ENCODE data around the gene CLCF1.

Gene CLCF1

DNA sequence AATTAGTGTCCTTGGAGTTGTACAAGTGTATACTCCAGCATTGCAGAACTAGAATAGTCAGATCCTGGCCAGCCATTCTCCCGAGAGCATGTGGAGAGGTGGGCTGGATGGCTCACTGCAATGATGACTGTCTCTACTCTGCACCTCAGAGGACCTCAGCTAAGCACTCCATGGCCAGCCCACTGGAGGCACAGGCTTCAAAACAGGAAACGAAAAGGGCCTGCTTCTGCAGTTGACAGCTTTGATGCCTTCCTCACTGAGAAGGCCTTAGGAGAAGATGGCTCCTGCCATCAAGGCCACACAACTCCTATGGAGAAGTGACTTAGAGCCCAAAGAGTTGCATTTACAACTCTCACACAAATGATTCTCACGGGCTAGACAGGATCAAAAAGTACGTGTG, 29.1 kb downstream of the CLCF1 start:
- TF ChIP-seq, protein P1, sequence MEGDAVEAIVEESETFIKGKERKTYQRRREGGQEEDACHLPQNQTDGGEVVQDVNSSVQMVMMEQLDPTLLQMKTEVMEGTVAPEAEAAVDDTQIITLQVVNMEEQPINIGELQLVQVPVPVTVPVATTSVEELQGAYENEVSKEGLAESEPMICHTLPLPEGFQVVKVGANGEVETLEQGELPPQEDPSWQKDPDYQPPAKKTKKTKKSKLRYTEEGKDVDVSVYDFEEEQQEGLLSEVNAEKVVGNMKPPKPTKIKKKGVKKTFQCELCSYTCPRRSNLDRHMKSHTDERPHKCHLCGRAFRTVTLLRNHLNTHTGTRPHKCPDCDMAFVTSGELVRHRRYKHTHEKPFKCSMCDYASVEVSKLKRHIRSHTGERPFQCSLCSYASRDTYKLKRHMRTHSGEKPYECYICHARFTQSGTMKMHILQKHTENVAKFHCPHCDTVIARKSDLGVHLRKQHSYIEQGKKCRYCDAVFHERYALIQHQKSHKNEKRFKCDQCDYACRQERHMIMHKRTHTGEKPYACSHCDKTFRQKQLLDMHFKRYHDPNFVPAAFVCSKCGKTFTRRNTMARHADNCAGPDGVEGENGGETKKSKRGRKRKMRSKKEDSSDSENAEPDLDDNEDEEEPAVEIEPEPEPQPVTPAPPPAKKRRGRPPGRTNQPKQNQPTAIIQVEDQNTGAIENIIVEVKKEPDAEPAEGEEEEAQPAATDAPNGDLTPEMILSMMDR (conservative IDR thresholded peaks at IDR 0.05; ENCODE audit: control insufficient read depth, insufficient read depth, low read depth, low read length): no peak
- H3K4me3 ChIP-seq (ENCODE audit: control insufficient read depth, low read depth, low read length): no peak overlapping the region
- no peak for DNase-seq (ENCODE audit: low read depth)

DNA sequence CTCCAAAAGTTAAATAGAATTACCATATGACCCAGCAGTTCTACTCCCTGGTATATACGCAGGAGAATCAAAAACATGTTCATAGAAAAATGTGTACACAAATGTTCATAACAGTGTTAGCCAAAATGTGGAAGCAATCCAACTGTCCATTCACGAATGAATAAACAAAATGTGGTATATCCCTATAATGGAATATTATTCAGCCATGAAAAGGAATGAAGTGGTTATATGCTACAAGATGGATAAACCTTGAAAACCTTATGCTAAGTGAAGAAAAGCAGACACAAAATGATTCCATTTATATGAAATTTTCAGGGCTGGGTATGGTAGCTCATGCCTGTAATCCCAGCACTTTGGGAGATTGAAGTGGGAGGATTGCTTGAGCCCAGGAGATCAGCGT, 36.1 kb downstream of the CLCF1 start:
- no peak for DNase-seq (ENCODE audit: low read depth)
- TF ChIP-seq, protein P1 (conservative IDR thresholded peaks at IDR 0.05; ENCODE audit: control insufficient read depth, insufficient read depth, low read depth, low read length): no peak
- H3K4me3 ChIP-seq (ENCODE audit: control insufficient read depth, low read depth, low read length): no peak overlapping the region

GRCh38 chr11:67332081-67332691, 41.2 kb downstream of the CLCF1 start:
- no peak for DNase-seq (ENCODE audit: low read depth)
- TF ChIP-seq, protein P1 (conservative IDR thresholded peaks at IDR 0.05; ENCODE audit: control insufficient read depth, insufficient read depth, low read depth, low read length): no peak
- no peak overlapping the region for H3K4me3 ChIP-seq (ENCODE audit: control insufficient read depth, low read depth, low read length)

GRCh38 chr11:67323526-67323925, 49.9 kb downstream of the CLCF1 start:
- DNase-seq (ENCODE audit: low read depth): no peak
- TF ChIP-seq, protein P1 (conservative IDR thresholded peaks at IDR 0.05; ENCODE audit: control insufficient read depth, insufficient read depth, low read depth, low read length): no peak
- H3K4me3 ChIP-seq (ENCODE audit: control insufficient read depth, low read depth, low read length): no peak overlapping the region

GRCh38 chr11:67322049-67322448, 51.3 kb downstream of the CLCF1 start:
- TF ChIP-seq, protein P1 (conservative IDR thresholded peaks at IDR 0.05; ENCODE audit: control insufficient read depth, insufficient read depth, low read depth, low read length): no peak
- H3K4me3 ChIP-seq (ENCODE audit: control insufficient read depth, low read depth, low read length): no peak overlapping the region
- no peak for DNase-seq (ENCODE audit: low read depth)

- TF ChIP-seq, protein P1 (conservative IDR thresholded peaks at IDR 0.05; ENCODE audit: control insufficient read depth, insufficient read depth, low read depth, low read length): no peak
- DNase-seq (ENCODE audit: low read depth): no peak
- H3K4me3 ChIP-seq (ENCODE audit: control insufficient read depth, low read depth, low read length): no peak overlapping the region
These were observed 52.0 kb downstream of the CLCF1 start for GRCh38 chr11:67321313-67321871.

Measured in fibroblast of mammary gland (primary cell).